KOPT-K1 (cell line): ENCODE measurements around the gene MTUS2.

ENCODE experiments used
- H3K27ac ChIP-seq: fragments of 200-600 bp; sonication (generic); 2 replicates; pipeline ENCODE4 v1.5.1; 2016; ENCODE audit warnings: antibody characterized with exemption, mild to moderate bottlenecking, low read depth, low read length; ENCODE audit not compliant: poor library complexity, severe bottlenecking
- H3K36me3 ChIP-seq: fragments of 200-600 bp; sonication (generic); 2 replicates; pipeline ENCODE4 v1.5.1; 2017; ENCODE audit warnings: antibody characterized with exemption, mild to moderate bottlenecking, low read length, moderate library complexity; ENCODE audit not compliant: insufficient read depth
- H3K9me3 ChIP-seq: fragments of 200-600 bp; sonication (generic); 2 replicates; pipeline ENCODE4 v1.5.1; 2017; ENCODE audit warnings: antibody characterized with exemption, low read length, mild to moderate bottlenecking; ENCODE audit not compliant: insufficient read depth, poor library complexity, severe bottlenecking

MTUS2 gene

DNA sequence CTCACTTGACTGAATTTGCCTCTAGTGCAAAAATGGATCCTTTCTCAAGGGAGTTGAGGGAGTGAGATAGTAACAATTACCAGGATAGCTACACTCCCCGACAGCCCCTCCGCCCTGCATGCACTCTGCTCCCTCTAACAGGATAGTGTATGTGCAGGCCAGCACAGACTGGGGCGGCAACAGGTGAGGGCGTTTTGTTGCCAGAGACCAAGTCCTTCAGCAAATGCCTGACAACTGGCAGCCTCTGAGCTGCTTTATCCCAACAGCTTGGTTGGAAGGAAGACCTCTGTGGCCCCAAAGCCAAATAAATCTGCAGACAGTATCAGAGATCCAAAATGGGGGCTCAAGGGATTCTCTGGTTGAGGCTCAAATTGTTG lies 688.7 kb downstream of the MTUS2 start:
- H3K27ac ChIP-seq: no peak overlapping the region
- H3K36me3 ChIP-seq: peaks cover 49% of the 10 kb centered on the region

DNA sequence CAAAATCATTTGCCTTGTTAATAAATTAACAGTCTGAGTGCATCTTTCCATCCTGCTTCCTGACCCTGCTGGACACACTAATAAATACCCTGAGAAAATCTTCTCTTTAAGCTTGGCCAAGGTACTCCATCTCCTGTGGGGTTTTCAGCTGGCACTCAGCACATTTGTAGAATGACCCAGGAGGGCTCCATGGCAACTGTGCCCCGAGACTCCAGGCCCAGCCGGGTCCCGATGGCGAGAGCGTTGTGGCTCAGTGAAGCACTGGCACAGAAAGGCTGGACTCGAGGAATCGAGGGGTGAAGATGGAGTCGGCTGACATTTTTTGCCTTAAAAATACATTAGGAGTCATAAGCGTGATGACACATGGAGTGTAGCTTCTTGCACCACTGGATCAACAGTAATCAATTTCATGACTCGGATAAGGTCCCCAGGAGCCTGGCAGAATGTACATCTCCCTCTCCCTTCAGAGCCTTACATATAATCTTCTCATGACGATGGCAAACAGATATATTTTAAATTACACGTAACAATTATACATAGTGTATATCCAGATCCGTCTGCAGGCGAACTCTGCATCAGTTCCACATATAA lies 690.0 kb downstream of the MTUS2 start:
- Histone ChIP-seq H3K36me3 (peaks cover 62% of the 10 kb centered on the region), H3K27ac (no peak overlapping the region), H3K9me3 (no peaks in the 10 kb centered on the region)

More for the DNA sequence above, 688.7 kb downstream of the MTUS2 start:
- H3K9me3 ChIP-seq: no peaks in the 10 kb centered on the region

DNA sequence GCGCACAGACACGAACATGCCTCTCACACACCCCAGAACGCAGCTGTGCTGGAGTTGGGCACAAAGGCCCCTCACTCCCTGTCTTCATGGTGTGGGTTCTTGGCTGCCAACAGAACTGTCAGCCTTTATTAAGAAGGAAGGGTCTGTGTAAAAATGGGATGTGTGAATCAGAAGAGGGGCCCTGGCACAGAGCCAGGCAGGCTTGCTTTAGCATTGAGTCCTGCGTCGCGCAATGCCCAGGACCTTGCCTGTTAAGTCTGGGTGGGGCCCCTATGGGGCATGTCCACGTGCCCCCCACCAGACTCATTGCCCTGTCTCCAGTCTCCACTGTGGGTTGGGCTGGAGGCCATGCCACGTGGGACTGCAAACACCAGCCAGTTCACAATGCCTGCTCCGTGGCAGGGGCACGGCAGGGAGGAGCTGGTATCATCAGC lies 690.5 kb downstream of the MTUS2 start:
- Histone ChIP-seq H3K9me3 (no peaks in the 10 kb centered on the region), H3K36me3 (peaks cover 67% of the 10 kb centered on the region), H3K27ac (no peak overlapping the region)

DNA sequence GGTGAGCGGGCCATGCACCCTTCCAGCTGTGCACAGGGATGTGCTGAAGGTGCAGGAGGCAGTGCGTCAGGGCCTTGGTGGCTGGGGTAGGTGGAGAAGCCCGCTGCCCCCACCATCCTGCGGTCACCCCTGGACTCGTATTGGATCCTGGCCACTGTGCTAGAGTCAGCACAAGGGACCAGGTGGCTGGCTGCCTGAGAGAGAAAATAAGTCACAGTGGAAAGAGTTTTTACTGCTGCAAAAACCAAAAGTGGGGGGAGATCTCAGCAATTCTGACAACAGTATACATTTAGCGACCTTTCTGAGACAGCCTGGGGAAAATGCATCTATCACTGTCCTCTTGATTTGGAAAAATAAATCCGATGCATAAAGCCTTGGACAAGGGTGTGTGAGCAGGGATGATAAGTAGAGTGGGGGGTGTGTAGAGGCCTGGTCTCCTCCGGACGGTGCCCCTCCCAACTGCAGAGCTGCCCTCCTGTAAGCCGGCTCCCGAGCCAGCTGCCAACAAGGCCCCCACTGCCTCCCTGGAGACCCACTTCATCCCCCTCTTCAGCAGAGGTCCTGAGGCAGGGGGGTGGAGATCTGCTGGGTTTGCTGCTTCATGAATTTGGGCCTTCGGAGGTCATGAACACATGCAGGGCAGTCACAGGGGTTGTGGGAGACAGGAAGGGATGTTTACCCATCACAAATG lies 691.1 kb downstream of the MTUS2 start:
- Histone ChIP-seq H3K36me3 (peaks cover 73% of the 10 kb centered on the region), H3K27ac (no peak overlapping the region), H3K9me3 (no peaks in the 10 kb centered on the region)

DNA sequence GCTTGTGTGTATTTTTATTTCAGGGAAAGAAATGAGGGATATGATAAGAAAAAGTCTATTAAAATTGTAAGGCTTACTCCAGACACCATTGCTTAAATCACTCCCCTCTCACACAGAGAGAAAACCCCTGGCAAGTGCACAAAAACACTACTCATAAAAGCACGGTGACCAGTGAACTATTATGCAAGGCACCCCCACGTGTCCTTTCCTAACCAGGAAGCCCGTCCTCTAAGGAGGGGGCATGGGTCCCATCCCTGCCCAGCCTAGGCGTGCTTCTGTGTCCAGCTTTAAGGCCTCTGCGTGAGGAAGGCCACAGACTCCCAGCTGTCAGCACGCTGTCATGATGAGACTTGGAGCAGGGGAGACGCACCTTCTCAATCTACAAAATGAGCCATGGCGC lies 691.8 kb downstream of the MTUS2 start:
- H3K9me3 ChIP-seq: no peaks in the 10 kb centered on the region
- peaks cover 81% of the 10 kb centered on the region for H3K36me3 ChIP-seq
- no peak overlapping the region for H3K27ac ChIP-seq

DNA sequence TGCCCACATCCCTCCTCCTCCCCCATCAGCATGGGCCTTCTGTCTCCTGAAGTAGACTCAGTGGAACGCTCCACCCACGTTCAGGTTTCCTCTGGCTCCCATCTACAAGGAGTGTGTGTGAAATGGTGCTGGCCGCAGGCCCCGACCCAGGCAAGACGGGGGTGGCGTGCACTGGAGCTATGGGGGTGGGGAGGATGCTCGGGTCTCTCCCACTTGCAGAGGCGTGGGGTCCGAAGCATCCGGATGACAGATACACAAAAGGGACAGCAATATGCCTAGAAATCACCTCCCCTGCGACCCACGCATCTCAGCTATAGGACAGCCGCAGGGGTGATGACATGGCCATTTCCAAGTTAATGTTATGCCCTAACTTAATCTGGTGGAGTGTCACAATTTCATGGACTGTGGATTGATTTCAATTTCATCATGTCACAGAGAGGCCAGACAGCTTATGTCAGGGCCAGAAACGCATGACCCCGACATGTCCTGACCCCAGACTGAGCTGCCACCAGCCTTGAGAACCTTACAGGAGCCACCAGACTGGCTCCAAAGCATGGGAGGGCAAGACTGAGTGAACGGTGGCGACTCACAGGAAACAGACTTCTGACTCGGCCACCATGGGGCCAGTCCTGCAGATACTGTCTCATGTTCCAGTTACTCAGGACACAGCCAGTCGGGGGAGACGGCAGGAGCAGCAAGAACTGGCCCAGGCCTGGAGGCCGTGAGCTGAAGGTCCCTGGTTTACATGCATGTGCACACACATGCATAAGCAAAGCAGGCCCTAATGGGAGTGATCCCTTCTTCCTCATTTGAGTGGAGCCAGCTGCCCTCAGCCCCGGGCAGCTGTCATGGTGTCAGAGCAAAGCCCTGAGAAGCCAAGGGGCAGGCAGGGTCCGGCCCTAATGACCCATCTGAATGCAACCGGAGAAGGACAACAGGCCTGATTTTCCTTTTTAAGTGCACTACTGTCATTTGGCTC lies 693.2 kb downstream of the MTUS2 start:
- peaks cover 94% of the 10 kb centered on the region for H3K36me3 ChIP-seq
- H3K9me3 ChIP-seq: no peaks in the 10 kb centered on the region
- no peak overlapping the region for H3K27ac ChIP-seq

DNA sequence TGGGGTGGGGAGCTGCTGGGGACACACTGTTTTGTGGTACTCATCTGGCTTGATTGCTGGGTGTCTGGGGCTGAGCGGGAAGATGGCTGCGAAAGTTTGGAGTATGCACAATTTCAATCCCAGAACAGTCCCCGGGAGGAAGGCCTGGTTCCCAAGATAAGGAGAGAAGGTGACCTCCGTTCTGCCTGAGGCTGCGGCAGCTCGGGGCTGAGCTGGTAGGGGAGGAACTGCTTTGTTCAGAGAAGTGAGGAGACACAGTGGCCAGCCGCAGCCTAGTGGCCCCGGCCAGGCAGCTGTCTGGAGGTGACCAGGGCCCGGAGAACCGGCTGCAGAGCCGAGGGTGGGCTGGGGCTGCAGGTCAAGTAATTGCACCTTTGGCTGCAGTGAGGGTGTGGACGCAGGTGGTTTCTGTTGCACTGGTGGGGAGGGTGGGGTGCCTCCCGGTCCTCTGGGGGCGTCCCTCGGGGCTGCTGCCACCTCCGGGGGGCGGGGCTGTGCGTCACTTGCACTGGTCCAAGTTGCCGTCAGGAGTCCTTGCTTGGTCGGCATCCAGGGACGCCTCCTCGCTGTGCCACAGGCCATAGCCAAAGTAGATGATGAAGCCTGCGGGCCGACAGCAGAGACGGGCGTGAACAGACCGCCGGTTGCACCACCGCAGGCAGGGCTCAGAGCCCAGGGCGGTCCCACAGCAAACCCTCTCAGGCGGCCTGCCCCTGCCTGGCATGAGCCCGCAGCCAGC lies 694.0 kb downstream of the MTUS2 start:
- peaks cover 100% of the 10 kb centered on the region for H3K36me3 ChIP-seq
- no peaks in the 10 kb centered on the region for H3K9me3 ChIP-seq
- H3K27ac ChIP-seq: no peak overlapping the region

DNA sequence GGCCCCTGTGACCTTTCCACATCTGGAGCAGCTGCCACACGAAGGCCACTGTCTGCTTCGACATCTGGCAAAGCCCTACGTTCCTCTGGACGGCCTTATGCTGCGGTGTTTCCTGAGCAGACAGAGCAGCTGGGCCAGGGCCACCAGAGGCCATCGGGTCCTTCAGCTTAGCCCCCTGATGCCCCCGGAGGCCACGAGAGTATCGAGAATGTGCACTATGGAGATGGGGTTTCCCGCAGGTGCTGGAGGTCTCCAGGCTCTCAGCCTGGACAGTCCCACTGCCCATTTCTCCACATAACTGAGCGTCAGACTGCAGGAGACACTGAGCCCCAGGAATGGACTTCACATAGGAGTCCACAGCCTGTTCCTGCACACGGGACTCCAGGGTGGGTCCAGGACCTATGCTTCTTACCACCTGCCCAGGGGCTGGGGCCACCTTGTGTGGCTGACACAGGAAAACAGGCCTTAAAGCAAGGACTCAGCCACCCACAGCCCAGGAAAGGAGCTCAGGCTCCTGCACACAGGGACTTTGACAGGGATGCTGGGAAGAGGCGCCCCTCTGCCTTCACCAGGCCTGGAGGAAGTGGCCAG lies 694.7 kb downstream of the MTUS2 start:
- Histone ChIP-seq H3K27ac (no peak overlapping the region), H3K36me3 (peaks cover 100% of the 10 kb centered on the region), H3K9me3 (no peaks in the 10 kb centered on the region)

DNA sequence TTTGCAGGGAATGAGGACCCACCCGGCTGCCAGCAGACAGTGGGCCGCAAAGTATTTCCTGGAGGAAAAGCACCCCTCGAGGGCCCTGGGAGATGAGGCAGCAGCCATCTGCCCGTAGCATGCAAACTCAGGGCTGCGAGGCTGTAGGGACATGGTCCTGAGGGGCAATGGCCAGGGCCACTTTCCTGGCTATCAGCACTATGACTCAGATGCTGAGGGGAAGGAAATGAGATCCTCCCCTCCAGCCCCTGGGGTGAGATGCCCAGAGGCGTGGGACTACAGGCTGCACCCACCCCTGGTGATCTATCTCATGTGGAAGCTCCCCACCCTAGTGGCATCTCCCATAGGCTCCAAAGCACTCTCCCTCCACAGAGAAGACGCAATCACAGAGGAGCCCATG lies 695.2 kb downstream of the MTUS2 start:
- no peak overlapping the region for H3K27ac ChIP-seq
- H3K36me3 ChIP-seq: peaks cover 100% of the 10 kb centered on the region
- no peaks in the 10 kb centered on the region for H3K9me3 ChIP-seq

DNA sequence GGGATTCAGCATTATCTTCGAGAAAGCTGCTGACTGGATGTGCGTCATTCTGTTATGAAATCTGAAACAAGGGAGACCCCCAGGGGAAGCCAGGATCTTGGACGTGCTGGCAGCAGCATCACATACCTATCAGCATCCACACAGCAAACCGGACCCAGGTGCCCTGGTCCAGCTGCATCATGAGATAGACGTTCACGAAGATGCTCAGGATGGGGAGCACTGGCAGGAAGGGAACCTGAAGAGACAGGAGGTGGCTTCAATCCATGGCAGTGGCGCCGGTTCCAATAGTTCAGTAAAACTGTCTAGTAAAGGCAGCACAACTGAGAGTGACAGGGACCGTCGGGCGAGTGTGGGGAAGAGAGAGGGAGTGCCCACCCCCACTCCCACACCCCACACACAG lies 695.9 kb downstream of the MTUS2 start:
- no peaks in the 10 kb centered on the region for H3K9me3 ChIP-seq
- H3K27ac ChIP-seq: no peak overlapping the region
- H3K36me3 ChIP-seq: peaks cover 100% of the 10 kb centered on the region

DNA sequence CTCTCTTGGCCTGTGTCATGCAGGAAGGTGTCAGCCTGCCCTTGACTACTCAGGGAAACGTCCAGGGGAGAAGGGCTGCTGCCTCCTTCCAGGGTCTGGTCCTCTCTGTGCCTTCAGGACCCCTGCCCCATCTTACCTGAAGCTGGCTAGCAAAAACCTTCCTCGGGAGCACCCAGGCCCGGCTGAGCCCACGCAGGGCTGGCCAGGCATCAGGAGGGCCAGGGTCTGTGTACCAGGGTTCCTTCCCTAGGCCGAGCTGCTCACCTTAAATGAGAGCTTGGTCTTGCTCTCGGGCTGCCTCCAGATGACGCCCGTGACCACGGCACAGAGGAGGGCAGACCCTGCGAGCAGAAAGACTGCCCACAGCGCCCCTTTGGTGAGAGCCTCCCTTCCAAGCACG lies 696.7 kb downstream of the MTUS2 start:
- H3K27ac ChIP-seq: no peak overlapping the region
- H3K9me3 ChIP-seq: no peaks in the 10 kb centered on the region
- H3K36me3 ChIP-seq: peaks cover 100% of the 10 kb centered on the region

DNA sequence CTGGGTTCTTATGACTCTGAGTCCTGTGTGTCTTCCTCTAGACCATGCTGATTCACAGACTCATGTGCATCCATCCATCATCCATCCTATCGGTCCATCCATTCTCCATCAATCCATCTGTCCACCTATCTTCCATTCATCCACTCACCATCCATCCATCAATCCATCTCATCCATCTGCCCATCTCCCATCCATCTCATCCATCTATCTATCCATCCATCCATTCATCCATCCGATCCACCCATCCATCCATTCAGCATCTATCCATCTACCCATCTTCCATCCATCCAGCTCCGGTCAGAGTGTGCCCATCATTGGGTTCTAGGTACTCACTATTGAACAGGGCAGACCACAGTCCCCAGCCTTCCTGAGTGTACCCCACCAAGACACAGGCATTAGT lies 699.8 kb downstream of the MTUS2 start:
- Histone ChIP-seq H3K36me3 (peaks cover 100% of the 10 kb centered on the region), H3K27ac (no peak overlapping the region), H3K9me3 (no peaks in the 10 kb centered on the region)

DNA sequence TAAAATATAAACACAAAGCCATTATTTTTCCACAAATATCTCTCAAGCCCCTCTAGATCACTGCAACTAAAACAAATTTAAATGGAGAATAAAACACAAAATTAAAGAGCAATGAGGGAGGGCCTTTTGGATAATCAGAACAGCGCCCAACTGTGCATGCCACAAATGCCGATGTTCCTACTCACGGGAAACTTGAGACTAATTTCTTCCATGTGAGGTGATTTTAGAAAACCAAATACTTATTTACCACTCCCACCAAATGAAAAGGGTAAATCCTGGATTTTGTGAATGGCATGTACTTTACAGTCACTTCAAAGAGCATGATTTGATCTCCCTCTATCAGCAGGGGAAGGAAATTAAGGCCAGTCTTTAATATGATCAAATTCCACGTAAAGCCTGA lies 700.5 kb downstream of the MTUS2 start:
- H3K36me3 ChIP-seq: peaks cover 100% of the 10 kb centered on the region

DNA sequence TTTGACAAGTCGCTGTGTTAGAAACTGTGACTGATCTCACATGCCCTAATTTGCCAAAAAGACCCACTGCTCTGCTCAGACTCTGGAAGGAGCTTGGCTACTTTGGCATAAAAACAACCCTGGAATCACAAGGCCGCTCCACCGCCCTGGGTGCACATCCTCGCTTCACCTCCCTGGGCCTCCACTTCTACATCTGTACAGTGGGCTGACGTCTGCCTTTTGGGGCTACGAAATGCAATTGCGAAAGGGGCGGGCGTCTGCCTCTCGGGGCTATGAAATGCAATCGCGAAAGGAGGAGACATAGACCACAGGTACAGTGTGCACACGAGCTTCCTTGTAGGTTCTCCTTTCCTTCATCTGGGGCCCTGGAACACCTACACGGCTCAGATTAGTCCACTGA lies 701.2 kb downstream of the MTUS2 start:
- Histone ChIP-seq H3K36me3 (peaks cover 99% of the 10 kb centered on the region), H3K27ac (no peak overlapping the region), H3K9me3 (no peaks in the 10 kb centered on the region)

More for the DNA sequence above, 700.5 kb downstream of the MTUS2 start:
- Histone ChIP-seq H3K9me3 (no peaks in the 10 kb centered on the region), H3K27ac (no peak overlapping the region)
